ENCODE results near the gene IQCH. TPM values are rescaled to one million over a fixed set of nuclear protein-coding genes. Genes with fewer than 3 reads are reported as not detected.

IQCH gene
- total RNA-seq, 1 experiment from 2014 or later, result 1.1 TPM

GRCh38 chr15:67533873-67534272 lies 279.3 kb downstream of the IQCH start:
- H2AK5ac ChIP-seq (ENCODE audit: insufficient read length, low read length), result no peak overlapping the region
- Mint-ChIP-seq H3K4me3 (no peak overlapping the region), H3K27ac (no peak overlapping the region), H3K36me3 (ENCODE audit: insufficient read depth in 1 of 3, low read depth in 3 of 3) (no peaks in the 10 kb centered on the region), H3K4me1 (no peaks in the 10 kb centered on the region), H3K9me3 (no peaks in the 10 kb centered on the region), H3K27me3 (ENCODE audit: low read depth) (peaks cover 3% of the 10 kb centered on the region; the same call in 1 of the 2 replicates)
- H3K79me2 ChIP-seq (ENCODE audit: insufficient read depth, low read length), result no peaks in the 10 kb centered on the region
- no peak overlapping the region for H2BK15ac ChIP-seq (ENCODE audit: low read depth, low read length)
- H3K9me3 ChIP-seq (ENCODE audit: control insufficient read depth, low read depth, low read length), result no peaks in the 10 kb centered on the region
- no peak overlapping the region for H3K4me2 ChIP-seq (ENCODE audit: insufficient read depth, insufficient read length, low read length)
- no peak overlapping the region for H3K9ac ChIP-seq (ENCODE audit: extremely low read depth, insufficient read length, low read length)
- H2BK120ac ChIP-seq (ENCODE audit: low read depth, low read length, poor library complexity, severe bottlenecking), result no peak overlapping the region
- no peak for DNase-seq
- H2AFZ ChIP-seq (ENCODE audit: low read length), result no peak overlapping the region
- no peak for TF ChIP-seq CTCF (conservative IDR thresholded peaks at IDR 0.05)
- H3K4me1 ChIP-seq (ENCODE audit: insufficient read depth, low read length), result no peaks in the 10 kb centered on the region
- no peak overlapping the region for H3K14ac ChIP-seq (ENCODE audit: insufficient read depth, low read length)
- H3K23ac ChIP-seq (ENCODE audit: insufficient read length, low read depth, low read length), result no peak overlapping the region
- no peak overlapping the region for H2BK5ac ChIP-seq (ENCODE audit: insufficient read length, low read length)
- H4K20me1 ChIP-seq (ENCODE audit: control insufficient read depth, insufficient read depth, insufficient read length), result no peaks in the 10 kb centered on the region
- H4K91ac ChIP-seq (ENCODE audit: insufficient read length, low read depth, low read length), result no peak overlapping the region
- H2BK20ac ChIP-seq (ENCODE audit: low read depth, low read length, poor library complexity, severe bottlenecking), result no peak overlapping the region
- H3K4ac ChIP-seq (ENCODE audit: low read depth, low read length), result no peak overlapping the region
- no peak overlapping the region for H4K5ac ChIP-seq (ENCODE audit: insufficient read length, low read depth, low read length)
- WGBS (ENCODE audit: extremely low coverage, insufficient read length, low lambda C conversion rate), result no CpG with 5 or more reads among the region's 1 CpG
- no peaks in the 10 kb centered on the region for H3K23me2 ChIP-seq (ENCODE audit: insufficient read length, low read depth, low read length, poor library complexity, severe bottlenecking)
- no peak overlapping the region for H3K27ac ChIP-seq (ENCODE audit: insufficient read length, low read depth, low read length)
- H3K18ac ChIP-seq (ENCODE audit: insufficient read length, low read depth, low read length), result no peak overlapping the region
- H3K79me1 ChIP-seq (ENCODE audit: insufficient read depth, low read depth, low read length, poor library complexity, severe bottlenecking), result no peaks in the 10 kb centered on the region
- no peak overlapping the region for H2BK12ac ChIP-seq (ENCODE audit: insufficient read length, low read depth, low read length)
- no peak overlapping the region for H3K56ac ChIP-seq (ENCODE audit: insufficient read length, low read depth, low read length)
- H4K8ac ChIP-seq (replicated peaks; ENCODE audit: insufficient read length, low read depth, low read length), result no peak overlapping the region
- H3T11ph ChIP-seq (ENCODE audit: low read length), result no peak overlapping the region
- H3K27me3 ChIP-seq (ENCODE audit: insufficient read depth, low read length), result no peaks in the 10 kb centered on the region

All from H9 (cell line).